Posterior cingulate gyrus (tissue), 11 donors: ENCODE measurements around the gene SLC25A47.
"Not testable (repeated sequence)": the region's sequence is repeated elsewhere in the genome, so short reads cannot be mapped to it uniquely, and the experiment has no call there.

Experiments used
- DNase-seq, 10 donors: peaks; one replicate each; pipeline versions ENCODE4 v3.0.0 to v3.0.0-alpha.2; 2020 to 2021; ENCODE audit warnings: mixed read lengths in 3 of 10
- intact Hi-C: fragments of 100-400 bp; cut with DNase I; formaldehyde crosslinking; loops from one replicate; pipeline ENCODE4 v1.15.1; 2023

The SLC25A47 gene, protein sequence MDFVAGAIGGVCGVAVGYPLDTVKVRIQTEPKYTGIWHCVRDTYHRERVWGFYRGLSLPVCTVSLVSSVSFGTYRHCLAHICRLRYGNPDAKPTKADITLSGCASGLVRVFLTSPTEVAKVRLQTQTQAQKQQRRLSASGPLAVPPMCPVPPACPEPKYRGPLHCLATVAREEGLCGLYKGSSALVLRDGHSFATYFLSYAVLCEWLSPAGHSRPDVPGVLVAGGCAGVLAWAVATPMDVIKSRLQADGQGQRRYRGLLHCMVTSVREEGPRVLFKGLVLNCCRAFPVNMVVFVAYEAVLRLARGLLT

DNA sequence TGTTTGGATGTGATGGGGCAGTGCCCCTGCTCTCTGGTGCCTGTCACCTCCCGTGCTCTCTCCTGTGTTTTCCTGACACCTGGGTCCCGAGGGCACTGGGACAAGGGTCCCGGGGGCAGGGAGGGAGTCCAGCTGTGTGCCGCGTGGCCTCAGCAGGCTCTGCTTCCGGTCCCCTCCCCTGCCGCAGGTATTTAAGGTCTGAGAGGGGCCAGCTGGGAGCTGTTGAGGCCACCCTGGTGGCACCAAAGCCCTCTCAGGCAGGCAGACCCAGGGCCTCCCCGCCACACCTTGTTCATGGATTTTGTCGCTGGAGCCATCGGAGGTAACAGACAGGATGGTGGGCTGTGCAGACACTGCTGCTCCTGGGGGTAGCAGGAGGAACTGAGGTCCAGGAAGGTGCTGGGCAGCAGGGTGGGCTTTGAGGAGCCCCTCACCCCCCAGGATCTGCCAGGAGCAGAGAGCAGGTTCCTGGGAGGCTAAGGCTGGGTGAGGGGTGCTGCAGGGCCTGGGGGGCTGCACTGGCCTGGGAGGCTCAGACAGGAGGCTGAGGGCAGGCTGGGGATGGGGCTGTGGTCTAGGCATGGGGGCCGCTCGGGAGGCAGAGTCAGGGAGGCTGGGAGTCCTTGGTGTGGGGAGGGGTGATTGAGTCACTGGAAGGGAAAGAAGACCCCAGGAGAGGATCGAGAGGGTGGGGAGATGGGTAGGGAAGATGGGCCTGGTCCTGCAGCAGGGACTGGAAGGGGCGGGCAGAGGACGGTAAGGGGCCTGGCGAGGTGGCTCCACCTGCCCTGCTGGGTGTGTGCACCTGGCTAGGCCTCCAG is at the start of gene SLC25A47:
SLC25A47 (plus strand) TSS at position 219 of the 821 bp plus-strand sequence; CDS start at position 295, 76 bp downstream.
- intact Hi-C loops: no loop called here
- DNase-seq: peak in 1 of 10 donors; percentile 42

DNA sequence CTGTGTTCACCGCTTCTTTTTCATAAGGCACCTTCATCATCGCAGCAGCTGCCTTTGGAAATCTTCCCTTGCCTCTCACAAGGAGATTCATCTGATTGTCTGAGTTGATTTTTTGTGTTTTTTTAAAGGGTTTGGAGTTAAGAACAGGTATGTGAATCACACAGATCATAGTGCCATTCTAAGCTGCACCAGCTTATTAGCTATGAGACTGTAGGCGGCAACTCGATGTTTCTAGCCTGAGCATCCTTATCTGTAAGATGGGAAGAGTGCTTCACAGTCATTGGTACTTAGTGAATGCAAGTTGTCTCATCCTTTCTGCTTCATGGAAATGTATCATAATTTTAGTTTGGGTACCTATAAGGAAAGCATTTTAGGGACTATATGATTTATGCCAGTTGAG is 48.9 kb upstream of the SLC25A47 start:
- DNase-seq: no peak
- intact Hi-C loops: no loop called here

DNA sequence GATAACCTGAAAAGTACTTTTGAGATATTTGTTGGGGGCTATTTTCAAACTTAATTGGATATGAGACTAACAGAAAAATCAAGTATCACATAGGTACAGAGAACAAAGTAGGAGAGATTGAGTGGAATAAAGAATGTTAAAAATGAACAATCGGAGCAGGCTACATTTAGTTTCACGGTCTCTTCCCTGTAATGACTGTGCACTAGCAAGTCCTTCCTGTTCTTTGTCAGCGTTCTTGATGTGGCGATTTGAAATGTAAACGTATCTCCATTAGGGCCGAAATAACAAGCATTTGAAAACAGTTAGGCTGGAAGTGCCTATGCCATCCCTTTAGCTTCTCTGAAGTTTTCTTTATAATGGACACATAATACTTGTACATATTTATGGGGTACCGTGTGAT is 47.9 kb upstream of the SLC25A47 start:
- intact Hi-C loops: no loop called here
- DNase-seq: no peak

DNA sequence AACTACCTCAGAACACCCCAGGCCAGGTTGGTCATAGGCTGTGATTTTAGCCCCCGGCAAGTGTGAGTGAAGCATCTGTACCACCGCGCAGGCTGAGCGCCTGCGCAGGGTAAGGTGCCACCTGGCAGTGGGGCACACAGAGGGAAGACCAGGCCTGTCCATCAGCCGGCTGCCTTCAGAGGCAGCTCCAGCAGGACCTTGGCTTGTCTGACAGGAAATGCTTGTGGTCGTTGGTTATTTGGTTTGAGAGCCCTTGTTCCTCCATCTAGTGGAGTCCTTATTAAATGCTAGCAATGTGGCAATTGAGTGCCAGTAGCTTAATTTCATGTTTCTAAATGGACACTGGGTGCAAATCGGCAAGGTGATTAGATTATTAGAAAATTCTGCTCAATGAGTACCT is 44.4 kb upstream of the SLC25A47 start:
- no peak for DNase-seq
- intact Hi-C loops: no loop called here

DNA sequence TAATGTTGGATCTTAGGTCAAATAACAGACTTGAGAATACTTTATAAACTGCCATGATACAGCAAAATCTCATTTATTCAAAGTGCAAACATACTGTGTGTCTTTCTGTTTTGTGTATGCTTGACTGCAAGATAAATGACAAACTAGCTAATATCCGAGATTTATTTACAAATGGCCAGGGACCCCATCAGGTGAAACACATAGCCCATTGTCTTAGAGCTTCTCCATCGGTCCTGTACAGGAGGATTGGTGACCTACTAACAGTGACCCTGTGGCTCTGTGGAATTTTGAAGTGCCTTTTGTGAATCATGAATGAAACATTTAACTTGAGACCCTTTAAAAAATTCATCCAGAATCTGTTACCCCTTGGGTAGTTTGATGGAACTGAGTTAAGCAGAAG is 44.0 kb upstream of the SLC25A47 start:
- DNase-seq: no peak
- intact Hi-C loops: no loop called here

DNA sequence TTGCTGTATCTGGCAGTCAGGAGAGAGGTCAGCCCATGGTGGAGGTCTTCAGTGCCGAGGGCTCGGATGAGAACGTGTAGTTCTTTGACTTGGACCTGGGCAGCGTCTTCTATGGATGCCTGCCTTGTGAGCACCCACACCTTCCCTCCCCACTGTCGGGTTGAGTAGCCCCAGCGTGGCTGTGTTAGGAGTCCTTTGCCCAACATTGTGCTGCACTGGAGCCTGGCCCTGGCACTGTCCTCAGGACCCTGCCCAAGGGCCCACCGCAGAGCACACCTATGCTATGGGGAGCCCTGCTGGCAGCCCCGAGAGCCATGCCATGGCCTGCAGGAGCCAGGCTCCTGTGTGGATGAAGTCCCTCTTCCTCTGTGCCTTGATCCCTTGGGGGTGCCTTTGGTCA is 43.6 kb upstream of the SLC25A47 start:
- intact Hi-C loops: no loop called here
- no peak for DNase-seq

DNA sequence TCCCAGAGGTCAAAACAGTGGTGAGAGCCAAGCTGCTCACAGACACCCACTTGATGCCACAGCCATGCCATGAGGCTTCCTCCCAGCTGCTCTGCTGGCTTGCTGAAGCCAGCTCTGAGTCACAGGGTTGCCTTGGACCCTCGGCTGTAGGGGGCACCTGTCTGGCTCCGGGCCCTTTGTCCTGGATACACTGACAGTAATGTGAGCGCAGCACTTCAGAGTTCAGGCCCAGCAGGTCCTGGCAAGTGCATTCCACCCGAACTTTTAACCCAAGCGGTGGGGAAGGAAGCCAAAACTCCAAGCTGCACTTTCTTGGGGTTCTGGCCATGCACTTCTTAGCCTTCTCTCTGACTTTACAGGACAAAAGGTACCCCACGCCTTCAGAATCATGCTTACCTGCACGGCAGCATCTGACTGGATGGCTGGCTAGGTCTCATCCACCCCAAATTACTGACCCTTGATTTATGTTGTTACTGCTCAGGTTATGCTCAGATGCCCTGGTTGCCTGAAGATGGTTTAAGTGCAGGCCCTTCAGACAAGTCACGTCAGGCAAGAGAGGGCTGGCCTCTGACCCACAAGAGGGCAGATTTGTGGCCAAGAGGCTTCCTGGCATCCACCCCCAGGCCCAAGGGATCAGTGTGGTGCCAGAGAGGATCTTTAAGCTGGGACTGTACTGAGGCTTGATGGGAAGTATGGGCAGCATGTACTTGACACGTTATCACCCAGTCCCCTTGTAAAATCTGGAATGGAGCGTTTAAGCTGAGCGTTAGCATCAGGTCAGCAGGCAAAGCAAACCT is 41.7 kb upstream of the SLC25A47 start:
- DNase-seq: no peak
- intact Hi-C loops: no loop called here

DNA sequence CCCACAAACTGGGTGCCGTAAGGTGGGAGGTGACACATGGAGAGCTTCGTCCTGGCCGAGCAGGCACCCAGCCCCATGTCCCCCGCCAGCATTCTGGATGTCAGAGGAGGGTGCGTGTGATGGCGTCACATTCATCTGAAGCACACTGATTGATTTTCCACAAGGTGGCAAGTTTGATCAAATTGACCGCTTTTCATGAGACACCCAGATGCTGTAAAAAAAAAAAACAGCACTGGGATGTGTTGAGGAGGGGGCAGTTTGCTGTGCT is 41.1 kb upstream of the SLC25A47 start:
- intact Hi-C loops: no loop called here
- DNase-seq: no peak

DNA sequence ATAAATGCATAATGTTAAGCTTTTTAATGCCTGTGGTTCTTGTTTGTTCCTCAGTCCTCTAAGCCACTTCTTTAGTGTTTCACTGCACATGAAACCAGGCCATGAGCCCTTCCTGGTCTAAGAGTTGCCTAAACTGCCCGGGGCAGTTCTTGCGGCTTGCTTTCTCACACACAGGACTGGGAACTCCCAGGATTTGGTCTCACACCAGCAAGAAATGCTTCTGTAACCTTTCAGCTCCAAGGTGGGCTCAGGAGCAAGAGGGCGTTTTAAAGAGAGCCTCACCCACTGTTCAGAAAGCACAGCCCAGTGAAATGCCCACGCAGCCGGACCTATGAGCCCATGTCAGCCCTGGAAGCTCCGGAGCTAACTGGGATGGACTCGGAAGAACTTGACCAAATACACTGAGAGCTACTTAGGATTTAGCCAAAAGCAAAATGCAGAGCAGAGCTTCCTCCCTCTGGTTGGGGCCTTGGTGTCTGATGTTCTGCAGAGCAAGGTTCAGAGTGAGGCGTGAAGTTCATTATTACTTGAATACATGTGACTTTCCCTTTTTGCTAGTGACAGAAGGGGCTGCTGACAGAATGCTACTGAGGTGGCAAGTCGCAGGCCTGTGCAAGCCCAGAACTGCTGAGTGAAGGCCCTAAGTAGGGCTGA is 40.2 kb upstream of the SLC25A47 start:
- DNase-seq: no peak
- intact Hi-C loops: no loop called here

DNA sequence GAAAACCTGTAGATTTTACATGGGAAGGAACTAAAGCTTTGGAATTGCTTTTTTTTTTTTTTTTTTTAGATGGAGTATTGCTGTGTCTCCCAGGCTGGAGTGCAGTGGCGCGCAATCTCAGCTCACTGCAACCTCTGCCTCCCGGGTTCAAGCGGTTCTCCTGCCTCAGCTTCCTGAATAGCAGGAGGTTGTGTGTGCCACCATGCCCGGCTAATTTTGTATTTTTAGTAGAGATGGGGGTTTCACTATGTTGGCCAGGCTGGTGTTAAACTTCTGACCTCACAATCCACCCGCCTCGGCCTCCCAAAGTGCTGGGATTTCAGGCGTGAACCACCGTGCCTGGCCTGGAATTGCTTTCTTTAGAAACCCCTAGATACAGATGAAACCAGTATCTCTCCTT is 39.7 kb upstream of the SLC25A47 start:
- intact Hi-C loops, DNase-seq: not testable (repeated sequence)

DNA sequence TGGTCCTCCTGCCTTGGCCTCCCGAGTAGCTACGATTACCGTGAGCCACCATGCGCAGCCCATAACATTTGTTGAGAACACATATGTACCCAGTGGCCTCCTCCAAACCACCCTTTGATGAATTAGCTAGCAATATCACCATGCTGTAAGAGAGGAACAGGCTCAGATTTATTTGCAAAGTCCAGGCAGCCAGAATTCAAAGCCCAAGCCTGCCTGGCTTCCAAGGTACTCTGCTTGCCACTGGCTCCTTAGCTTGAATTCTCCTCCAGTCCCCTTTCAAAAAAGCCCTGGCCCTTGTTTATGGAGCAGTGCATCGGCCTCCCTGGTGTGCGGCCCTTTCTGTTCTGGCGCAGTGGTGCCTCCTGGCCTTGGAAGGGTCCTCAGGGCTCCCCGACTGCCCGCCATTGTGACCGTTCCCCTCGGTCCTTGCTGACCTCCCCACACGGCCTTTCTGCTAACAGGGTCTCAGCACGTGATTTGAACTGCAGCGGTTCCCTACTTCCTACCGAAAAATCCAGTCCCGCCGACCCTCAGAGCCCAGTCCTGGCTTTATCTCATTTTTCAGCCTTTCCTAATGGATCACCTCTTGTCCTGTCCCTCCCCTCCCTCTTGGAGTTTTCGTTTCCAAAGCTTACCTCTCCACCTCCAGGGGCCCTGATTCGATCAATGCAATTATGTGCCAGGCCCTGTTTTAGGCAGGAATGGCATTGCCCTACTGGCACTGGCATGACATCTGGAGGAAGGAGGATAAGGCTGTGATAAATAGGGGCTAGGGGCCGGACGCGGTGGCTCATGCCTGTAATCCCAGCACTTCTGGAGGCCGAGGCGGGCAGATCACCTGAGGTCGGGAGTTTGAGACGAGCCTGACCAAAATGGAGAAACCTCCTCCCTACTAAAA is 38.9 kb upstream of the SLC25A47 start:
- intact Hi-C loops: no loop called here
- DNase-seq: peak in 1 of 10 donors; percentile 76

DNA sequence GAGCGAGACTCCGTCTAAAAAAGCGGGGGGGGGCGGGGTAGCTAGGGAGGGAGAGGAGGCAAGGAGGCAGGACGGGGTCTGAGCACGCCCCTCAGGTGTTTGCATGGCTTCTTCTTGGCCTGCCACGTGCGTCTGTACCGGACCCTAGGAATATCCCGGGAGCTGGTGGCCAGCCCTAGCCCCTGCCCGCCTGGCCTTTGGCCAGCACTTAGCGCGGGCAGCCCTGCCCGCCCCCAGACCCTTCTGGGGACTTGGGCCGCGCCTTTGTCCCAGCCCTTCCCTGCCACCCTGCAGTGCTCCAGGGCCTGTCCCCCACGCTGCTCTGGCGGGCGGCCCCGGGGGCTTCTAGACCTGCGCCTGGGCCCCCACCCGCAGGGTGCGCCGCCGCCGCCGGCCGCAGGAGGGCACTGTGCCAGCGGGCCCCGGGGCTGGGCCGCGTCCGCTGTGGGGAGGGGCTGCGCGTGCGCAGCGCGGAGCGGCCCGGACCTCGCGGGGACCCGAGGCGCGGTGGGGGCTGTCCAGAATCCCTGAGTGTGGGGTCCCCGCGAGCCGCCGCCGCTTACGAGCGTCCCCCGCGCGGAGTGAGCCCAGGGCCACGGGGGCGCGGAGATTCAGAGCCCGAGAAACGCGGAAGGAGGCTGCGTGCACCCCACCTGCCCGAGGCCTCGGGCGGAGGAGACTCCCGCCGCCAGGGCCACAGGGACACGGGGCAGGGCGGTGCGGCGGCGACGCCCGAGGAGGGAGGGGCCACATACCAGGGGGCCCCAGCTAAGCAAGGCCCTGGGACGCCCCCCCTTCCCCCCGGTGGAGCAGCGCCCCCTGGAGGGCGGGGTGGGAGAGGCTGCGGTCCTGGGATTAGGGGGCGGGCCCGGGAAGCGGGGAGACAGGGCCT is 37.9 kb upstream of the SLC25A47 start:
- intact Hi-C loops: loop anchor here (1.0 to 5.0 kb wide), 2 partner anchors 45 to 92 kb away; partner anchors contain the start of gene WDR25

DNA sequence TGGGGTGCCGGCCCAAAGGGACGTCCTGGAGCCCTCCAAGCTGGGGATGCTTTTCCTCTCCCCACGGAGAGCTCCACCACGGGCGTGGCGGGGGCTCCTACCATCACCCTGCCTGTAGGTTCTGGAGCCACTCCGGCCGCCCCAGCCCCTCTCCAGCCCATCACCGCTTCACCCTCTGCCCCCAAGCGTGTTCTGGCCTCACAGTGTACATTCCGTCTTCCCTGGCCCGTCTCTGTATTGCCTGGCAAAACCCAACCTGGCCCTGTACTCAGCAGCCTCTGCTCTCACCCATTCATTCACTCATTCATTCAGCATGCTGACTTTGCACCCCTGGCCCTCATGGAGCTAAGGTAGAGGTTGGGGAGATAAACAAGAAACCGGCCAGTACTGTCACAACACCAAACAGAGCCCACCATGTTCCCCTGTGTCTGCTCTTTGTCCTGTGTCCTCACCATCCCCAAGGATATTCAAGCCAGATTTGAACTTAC is 37.2 kb upstream of the SLC25A47 start:
- intact Hi-C loops: loop anchor here (1.0 to 5.0 kb wide), 2 partner anchors 46 to 91 kb away; partner anchors contain the start of gene WDR25
- peak in 1 of 10 donors; percentile 83 for DNase-seq

More for the DNA sequence above, 37.9 kb upstream of the SLC25A47 start:
- DNase-seq: peak in 7 of 10 donors; percentile 51 to 95 (median 76)

DNA sequence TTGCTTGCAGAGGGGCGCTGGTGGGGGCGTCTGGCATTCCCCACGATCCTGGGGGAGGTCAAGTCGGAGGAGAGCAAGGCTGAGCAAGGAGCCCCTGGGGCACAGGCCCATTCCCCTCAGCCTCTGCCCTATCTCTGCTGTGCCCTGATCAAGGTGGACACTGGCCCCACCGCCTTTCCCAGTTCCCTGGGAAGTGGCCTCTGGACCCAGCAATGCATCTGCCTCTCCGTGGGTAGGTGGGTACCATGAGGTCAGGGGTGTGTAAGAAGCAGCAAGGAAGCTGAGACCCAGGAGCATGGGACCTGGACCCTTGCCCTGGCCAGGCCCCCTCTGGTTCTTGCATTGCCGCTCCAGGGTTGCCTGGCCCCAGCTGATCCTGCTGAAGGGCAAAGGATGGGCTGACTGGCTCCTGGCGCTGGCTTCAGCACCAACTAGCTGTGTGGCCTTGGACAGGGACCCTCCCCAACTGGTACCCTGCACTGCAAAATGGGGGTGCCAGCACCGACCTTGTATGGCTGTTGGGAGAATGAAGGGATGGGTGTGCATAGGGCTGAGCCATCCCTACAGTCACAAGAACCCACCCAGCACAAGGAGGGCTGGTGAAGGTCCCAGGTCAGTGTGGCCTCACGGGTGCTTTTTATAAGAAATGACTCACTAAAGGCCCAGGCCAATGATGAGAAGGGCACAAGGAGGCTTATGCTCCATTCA is 36.5 kb upstream of the SLC25A47 start:
- intact Hi-C loops: loop anchor here (5.0 kb wide), 1 partner anchor 91 kb away; the partner anchor contains the start of gene WDR25
- peak in 1 of 10 donors; percentile 77 for DNase-seq

DNA sequence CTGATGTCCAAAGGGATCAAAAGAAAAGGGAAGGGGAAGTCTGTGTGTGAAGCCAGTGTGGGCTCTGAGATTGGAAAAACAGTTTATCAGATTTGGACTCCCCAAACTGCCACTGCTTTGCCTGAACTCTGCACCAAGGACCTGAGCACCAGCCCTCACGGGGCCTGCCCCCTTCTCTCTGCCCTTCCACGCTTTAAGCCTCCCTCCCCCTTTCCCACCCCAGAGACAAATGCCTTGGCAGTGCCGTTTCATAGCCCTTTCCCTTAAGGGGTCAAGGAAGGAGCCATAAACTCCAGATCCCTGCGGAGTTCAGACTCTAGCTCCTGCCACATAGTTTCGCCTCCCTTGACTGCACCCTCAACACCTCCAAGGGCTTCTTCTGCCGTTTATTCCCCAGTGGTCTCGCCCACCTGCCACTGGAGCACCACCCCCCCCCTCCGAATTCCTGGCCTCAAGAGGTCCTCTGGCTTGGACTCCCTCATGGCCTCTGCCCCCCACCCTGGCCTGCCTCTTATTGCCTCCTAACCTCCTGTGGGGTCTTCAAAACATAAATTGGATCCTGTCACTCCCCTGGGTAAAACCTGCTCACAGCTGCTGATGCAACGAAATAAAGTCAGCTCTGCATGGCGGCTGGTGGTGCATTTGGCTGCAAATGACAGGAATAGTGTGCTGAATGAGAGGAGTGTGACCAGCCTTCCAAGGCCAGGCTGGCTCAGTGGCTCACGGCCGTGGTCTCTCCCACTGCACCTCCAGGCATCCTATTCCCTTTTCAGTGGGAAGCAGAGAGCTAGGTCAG is 35.7 kb upstream of the SLC25A47 start:
- DNase-seq: peak in 1 of 10 donors; percentile 31
- intact Hi-C loops: loop anchor here (5.0 kb wide), 1 partner anchor 90 kb away; the partner anchor contains the start of gene WDR25

DNA sequence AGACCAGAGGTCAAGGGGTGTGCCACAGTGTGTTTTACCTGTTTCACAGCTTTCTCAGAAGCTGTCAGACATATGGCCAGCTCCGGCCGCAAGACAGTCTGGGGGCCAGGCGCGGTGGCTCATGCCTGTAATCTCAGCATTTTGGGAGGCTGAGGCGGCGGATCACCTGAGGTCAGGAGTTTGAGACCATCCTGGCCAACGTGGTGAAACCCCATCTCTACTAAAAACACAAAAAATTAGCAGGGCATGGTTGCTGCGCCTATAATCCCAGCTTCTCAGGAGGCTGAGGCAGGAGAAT is 35.2 kb upstream of the SLC25A47 start:
- intact Hi-C loops: loop anchor here (5.0 kb wide), 1 partner anchor 89 kb away; the partner anchor contains the start of gene WDR25
- not testable (repeated sequence) for DNase-seq
